ENCODE measurements around the gene SMAD2. TPM values are rescaled to one million over a fixed set of nuclear protein-coding genes. Genes with fewer than 3 reads are reported as not detected.

Gene SMAD2
- polyA plus RNA-seq, 1 experiment = 95.8 TPM

DNA sequence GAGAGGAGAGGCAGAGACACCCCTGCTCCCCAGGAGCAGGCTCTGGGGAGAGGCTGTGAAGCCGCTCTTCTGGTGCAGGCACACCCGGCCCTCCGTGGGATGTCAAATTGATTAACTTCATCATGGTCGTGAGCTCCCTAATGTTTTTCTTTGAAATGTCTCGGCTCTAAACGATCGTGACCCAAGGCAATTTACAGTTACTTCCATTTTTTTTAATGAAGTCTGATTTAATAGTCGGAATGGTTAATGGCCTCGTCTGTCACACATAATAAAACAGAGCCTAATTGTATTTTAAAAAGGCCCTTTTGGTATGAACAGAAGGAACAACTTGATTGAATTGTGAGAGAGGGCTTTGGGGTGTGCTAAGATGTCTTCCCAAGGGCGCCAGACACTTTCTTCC lies 130.2 kb downstream of the SMAD2 start:
- Histone ChIP-seq H3K9me3 (ENCODE audit: control insufficient read depth, insufficient read depth, low read length) (no peaks in the 10 kb centered on the region), H3K4me3 (ENCODE audit: low read depth, low read length) (no peak overlapping the region), H3K27ac (ENCODE audit: low read depth, low read length) (no peak overlapping the region), H3K27me3 (ENCODE audit: control insufficient read depth, insufficient read depth, low read length) (peaks cover 14% of the 10 kb centered on the region)
- CTCF ChIA-PET = interaction anchor here (1.3 to 1.5 kb wide), 2 partner anchors 27 to 51 kb away, joined by 4 to 5 read pairs; no protein-coding TSS in a partner anchor
- POLR2A ChIA-PET = no interaction called here
- DNase-seq (ENCODE audit: low read depth, low spot score) = no peak
- TF ChIP-seq, protein P1, sequence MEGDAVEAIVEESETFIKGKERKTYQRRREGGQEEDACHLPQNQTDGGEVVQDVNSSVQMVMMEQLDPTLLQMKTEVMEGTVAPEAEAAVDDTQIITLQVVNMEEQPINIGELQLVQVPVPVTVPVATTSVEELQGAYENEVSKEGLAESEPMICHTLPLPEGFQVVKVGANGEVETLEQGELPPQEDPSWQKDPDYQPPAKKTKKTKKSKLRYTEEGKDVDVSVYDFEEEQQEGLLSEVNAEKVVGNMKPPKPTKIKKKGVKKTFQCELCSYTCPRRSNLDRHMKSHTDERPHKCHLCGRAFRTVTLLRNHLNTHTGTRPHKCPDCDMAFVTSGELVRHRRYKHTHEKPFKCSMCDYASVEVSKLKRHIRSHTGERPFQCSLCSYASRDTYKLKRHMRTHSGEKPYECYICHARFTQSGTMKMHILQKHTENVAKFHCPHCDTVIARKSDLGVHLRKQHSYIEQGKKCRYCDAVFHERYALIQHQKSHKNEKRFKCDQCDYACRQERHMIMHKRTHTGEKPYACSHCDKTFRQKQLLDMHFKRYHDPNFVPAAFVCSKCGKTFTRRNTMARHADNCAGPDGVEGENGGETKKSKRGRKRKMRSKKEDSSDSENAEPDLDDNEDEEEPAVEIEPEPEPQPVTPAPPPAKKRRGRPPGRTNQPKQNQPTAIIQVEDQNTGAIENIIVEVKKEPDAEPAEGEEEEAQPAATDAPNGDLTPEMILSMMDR (IDR thresholded peaks at IDR 0.05; ENCODE audit: low read depth, low read length) = no peak

DNA sequence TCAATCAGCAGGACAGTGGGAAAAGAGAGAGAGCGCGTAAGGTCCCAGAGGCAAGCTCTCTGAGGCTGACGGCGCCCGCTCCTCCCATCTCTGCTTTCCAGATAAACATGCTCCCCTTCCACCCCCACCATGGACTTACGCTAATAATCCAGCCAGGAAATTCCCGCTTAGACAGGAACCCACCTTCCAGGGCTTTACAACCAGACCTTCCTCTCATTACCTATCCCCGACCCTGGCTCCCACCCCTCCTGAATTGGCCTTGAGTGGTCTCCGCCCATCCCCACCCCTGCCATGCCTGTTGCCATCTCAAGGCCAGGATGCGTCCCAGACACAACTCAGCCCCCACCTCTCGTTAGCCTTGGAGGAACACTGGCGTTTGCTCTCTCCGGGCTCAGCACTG lies 131.1 kb downstream of the SMAD2 start:
- H3K27me3 ChIP-seq (ENCODE audit: control insufficient read depth, insufficient read depth, low read length) = peaks cover 14% of the 10 kb centered on the region
- H3K27ac ChIP-seq (ENCODE audit: low read depth, low read length) = no peak overlapping the region
- no peak overlapping the region for H3K4me3 ChIP-seq (ENCODE audit: low read depth, low read length)
- H3K9me3 ChIP-seq (ENCODE audit: control insufficient read depth, insufficient read depth, low read length) = no peaks in the 10 kb centered on the region
- ChIA-PET POLR2A (no interaction called here), CTCF (interaction anchor here (1.5 kb wide), 1 partner anchor 26 kb away, joined by 4 read pairs; no protein-coding TSS in a partner anchor)
- DNase-seq (ENCODE audit: low read depth, low spot score) = no peak
- TF ChIP-seq, protein P1 (IDR thresholded peaks at IDR 0.05; ENCODE audit: low read depth, low read length) = no peak

DNA sequence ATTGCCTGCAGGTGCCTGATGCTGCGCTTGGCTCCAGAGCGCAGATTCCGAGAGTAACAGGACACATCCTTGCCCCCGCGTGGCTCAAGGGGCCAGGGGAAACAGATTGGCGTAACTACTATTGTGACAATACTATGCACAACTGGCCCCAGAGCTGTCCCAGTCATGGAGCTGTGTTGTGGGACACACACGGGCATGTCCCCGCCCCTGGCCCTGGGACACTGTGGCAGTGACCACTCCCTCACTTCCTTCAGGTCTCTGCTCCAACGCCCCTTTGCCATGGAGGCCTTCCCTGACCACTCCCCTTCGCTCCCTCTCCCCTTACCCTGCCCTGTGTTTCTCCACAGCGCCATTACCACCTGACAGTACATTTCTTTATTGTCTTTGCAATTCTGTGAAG lies 132.1 kb downstream of the SMAD2 start:
- Histone ChIP-seq H3K4me3 (ENCODE audit: low read depth, low read length) (no peak overlapping the region), H3K9me3 (ENCODE audit: control insufficient read depth, insufficient read depth, low read length) (no peaks in the 10 kb centered on the region), H3K27me3 (ENCODE audit: control insufficient read depth, insufficient read depth, low read length) (peaks cover 18% of the 10 kb centered on the region), H3K27ac (ENCODE audit: low read depth, low read length) (no peak overlapping the region)
- POLR2A ChIA-PET = no interaction called here
- CTCF ChIA-PET = no interaction called here
- TF ChIP-seq, protein P1 (IDR thresholded peaks at IDR 0.05; ENCODE audit: low read depth, low read length) = no peak
- DNase-seq (ENCODE audit: low read depth, low spot score) = no peak

DNA sequence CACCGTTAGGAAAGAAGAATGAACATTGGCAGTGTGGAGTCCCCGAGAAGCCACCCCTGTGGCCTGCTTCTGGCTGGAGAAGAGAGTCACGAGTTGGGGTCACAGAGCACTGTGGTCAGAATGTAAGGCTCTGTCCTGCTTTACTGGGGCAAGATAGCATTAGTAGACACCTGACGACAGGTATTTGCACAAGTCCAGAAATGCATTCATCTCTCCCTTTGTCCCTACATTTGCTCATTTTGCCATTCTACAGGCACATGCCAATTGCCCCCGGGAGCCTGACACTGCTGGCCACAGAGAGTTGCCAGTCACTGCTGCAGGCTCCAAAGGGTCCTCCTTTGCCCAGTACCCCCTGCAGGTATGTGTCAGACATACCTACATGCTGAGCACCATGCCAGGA lies 133.3 kb downstream of the SMAD2 start:
- Histone ChIP-seq H3K27me3 (ENCODE audit: control insufficient read depth, insufficient read depth, low read length) (peaks cover 18% of the 10 kb centered on the region), H3K4me3 (ENCODE audit: low read depth, low read length) (no peak overlapping the region), H3K27ac (ENCODE audit: low read depth, low read length) (no peak overlapping the region), H3K9me3 (ENCODE audit: control insufficient read depth, insufficient read depth, low read length) (no peaks in the 10 kb centered on the region)
- DNase-seq (ENCODE audit: low read depth, low spot score) = no peak
- TF ChIP-seq, protein P1 (IDR thresholded peaks at IDR 0.05; ENCODE audit: low read depth, low read length) = no peak
- ChIA-PET CTCF (interaction anchor here (0.9 to 1.1 kb wide), 2 partner anchors 43 to 49 kb away, joined by 3 read pairs; no protein-coding TSS in a partner anchor), POLR2A (no interaction called here)

DNA sequence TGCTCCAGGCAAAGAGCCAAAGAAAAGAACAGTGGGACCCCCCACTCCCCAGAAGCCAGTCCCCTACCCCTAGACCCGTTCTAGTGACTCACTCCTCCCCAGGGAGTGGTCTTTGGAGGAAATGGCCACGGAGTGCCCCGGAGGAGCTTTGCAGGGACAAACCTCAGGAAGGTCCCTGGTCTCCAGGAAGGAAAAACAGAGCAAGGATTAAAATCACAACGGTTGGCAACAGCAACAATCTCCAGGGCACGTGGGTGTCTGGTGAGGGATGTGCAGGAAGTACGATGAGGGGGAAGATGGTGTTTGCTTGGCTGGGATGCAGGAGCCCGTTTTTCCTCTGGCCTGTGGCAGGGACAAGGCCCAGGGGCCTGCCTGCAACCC lies 135.0 kb downstream of the SMAD2 start:
- ChIA-PET CTCF (no interaction called here), POLR2A (no interaction called here)
- TF ChIP-seq, protein P1 (IDR thresholded peaks at IDR 0.05; ENCODE audit: low read depth, low read length) = no peak
- H3K27ac ChIP-seq (ENCODE audit: low read depth, low read length) = no peak overlapping the region
- H3K27me3 ChIP-seq (ENCODE audit: control insufficient read depth, insufficient read depth, low read length) = peaks cover 17% of the 10 kb centered on the region
- no peak overlapping the region for H3K4me3 ChIP-seq (ENCODE audit: low read depth, low read length)
- no peaks in the 10 kb centered on the region for H3K9me3 ChIP-seq (ENCODE audit: control insufficient read depth, insufficient read depth, low read length)
- DNase-seq (ENCODE audit: low read depth, low spot score) = no peak
